ENCODE data around the gene VASN.
"Not testable (repeated sequence)": the region's sequence is repeated elsewhere in the genome, so short reads cannot be mapped to it uniquely, and the experiment has no call there.

VASN gene

DNA sequence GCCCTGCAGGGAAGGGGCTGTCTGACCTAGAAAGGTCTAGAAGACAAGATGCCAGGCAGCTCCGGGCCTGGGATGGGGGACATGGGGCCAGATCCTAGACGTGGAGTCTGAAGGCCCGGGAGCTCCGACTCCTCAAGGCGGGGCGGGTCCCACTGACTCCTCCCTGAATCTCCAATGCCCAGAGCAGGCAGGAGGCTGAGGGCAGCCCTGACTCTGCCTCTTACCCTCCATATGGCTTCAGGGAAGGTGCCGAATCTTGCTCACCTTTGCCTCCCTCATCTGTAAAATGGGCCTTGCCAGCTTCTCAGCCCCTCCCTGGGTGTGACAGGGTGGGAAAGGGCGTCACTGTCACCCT lies 14.8 kb downstream of the VASN start:
- no peak for DNase-seq

DNA sequence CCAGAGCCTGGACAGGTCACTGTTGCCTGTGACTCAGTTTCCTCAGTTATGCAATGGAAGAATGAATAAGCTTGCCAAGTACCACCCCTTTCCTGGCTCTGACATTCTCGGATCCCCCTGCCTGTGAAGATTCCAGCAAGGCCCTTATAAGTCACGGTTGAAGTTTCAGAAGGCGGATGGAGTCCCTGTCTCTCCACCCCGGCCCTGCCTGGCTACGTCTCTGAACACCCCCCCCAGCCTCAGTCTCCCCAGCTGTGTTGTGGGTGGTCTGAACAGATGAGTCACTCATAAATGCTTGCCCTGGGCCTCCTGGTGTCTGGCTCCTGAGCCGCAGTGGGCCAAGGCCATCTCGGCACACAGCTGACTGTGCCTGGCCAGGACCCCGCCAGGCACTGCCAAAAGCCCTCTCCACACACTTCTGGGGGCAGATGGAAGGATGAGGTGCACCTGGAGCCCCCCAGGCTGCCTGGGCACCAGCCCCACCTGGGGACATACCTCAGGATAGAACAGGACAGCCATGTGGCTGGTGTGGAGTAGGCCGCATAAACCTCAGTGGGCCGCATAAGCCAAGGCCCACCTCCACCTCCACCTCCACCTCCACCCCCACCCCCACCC lies 15.4 kb downstream of the VASN start:
- DNase-seq: no peak

DNA sequence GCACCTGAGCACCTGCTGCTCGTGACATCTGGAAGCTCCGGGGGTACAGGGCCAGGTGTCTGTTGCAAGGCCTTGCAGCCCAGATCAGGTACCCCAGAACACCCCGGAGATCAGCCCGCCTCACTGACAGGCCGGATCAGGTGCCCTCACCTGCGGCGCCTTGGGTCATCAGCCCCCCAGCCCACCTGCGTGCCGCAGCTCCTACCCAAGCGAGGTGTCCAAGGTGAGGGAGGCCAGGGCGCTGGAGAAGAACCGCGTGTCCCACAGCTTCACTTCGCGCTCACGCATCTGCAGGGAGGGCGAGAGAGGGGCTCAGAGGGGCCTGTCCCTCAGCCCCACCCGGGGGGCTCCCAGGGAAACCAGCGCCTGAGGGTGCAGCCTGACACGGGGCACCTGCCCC lies 16.1 kb downstream of the VASN start:
- DNase-seq: no peak

DNA sequence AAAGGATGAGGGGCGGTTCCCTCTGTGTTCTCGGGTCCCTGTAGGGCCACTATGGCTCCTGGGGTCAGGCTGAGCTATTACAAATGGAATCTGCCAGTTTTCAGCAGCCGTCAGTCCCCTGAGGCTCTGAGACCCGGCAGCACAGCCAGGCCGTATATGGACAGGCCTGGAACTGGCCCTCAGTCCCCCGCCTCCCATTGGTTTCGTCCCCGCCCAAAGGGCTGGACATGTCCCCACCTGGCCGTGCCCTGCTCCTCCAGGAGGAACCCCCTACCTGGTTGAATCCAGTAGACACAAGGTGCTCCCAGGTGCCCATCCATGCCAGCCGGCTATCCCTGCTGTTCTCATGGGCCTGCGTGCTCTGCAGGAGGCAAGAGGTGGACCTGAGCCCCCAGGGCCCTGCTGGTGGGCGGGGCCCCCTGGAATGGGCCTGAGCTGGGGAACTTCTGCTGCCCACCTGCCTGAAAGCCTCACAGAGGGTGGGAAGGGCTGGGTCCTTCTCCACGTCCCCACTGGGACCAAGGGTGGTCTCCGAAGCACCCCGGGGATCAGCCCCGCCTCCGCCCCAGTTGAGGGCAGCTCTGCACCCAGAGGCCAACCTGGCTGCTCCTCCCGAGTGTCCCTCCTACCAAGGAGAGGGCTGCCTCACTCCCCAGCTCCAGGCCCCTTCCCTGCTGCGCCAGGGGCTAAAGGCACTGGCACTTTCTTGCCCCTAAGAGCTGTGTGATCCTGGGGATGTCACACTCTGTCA lies 16.8 kb downstream of the VASN start:
- no peak for DNase-seq

DNA sequence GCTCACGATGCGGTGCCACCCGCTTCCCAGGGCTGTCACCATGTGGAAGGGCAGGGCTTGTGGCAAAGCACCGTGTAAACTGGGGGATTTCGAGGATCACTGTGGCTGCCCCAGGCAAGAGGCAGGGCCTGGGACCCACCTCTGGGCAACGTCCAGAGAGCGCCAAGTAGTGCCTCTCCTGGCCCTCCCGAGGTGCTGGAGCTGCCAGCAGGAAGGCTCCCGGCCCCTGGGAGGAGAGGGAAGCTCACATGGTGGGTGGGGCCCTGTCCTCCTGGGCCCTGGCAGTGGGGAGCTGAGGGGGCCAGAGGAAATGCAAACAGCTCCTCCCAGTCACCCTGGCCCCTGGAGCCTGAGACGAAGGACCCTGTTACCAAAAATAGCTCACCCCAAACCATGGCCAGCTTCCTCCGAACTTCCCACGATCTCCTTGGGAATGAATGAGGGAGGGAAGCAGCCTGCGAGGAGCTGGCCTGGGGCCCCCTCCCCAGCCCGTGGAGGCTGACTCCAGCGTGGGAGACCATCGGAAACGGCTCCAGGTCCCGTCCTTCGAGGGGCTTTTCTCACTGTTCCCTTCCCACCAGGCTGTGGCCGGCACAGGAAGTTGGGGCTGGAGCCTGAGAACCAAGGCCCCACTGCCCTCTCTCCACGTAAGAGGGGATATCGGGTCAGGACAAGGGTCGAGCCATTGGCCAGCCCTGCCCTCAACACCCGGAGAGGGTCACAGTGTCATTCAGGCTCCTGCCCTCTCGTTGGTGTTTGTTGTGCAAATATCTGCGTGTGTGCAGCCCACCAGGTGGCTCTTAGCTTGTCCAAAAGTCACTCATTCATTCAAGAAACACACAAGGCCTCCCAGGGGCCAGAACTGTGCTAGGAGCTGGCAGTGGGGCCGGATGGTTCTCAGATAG lies 17.7 kb downstream of the VASN start:
- DNase-seq: no peak

DNA sequence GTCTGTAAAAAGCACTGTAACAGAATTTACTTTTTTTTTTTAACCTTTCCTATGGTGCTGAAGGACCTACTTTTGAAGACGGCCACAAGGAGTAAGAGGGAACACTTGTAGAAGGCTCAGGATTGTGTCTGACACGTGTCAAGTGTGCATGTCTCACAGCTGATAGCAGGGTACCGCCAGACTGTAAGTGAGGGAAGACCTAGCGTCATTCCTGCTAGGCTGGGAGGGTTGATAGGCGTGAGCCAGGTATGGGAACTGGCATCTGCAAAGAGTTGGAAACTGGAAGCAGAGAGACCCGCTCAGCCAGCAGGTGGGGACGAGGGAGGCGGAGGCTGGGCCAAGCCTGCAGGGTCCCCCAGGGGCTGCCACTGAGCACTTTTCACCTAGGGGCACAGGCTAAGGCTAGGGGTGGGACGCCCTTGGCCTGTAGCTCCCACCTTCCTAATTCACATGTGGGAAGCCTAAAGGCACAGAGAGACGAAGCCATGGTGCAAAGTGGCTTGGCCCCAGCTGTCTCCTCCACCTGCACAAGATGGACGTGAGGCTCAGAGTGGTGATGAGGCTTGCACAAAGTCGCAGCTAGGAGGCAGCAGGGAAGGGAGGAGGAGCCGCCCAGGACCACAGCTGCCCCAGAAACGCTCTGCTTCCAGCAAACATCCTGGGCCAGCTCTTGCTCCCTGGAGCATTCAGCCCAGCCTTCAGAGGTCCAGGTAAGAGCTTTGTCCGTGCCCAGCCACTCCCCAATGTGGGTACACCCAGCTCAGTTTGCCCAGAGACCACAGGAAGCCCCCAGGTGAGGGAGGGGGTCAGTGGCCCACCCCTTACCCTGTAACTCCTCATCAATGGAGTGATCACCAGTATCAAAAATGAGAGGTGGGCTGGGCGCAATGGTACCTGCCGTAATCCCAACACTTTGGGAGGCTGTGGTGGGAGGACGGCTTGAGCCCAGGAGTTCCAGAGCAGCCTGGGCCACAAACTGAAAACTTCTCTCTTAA lies 18.9 kb downstream of the VASN start:
- DNase-seq: no peak

DNA sequence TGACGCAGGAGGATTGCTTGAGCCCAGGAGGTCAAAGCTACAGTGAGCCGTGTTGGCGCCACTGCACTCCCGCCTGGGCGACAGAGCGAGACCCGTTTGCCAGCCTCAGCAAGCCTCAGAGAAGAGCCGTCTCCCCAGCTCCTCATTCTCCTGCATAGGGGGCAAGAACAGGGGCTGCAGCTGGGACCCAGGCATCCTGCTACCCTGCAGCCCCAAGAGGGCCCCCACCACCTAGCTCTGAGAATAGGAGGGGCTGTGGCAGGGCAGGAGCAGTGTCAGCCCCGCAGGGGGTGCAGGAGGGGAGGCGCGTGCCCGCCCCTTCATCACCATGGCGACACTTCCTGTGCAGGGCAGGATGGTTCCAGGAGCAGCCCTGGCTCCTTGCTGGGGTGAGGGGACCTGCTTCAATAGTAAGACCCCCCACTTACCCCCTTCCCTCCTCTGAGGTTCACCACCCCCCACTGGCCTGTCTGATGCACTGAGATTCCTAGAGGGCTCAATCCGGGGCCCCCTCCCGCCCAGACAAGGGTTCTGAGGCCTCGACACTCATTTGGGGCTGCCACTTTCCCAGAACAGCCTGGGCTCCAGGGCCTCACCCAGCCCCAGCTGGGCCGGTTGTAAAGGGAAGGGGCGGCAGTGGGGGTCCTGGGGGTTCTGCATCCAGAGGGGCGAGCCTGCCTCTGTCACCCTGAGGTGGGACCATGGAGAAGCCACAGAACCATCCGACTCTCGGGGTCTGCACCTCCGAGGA lies 20.2 kb downstream of the VASN start:
- DNase-seq: no peak

DNA sequence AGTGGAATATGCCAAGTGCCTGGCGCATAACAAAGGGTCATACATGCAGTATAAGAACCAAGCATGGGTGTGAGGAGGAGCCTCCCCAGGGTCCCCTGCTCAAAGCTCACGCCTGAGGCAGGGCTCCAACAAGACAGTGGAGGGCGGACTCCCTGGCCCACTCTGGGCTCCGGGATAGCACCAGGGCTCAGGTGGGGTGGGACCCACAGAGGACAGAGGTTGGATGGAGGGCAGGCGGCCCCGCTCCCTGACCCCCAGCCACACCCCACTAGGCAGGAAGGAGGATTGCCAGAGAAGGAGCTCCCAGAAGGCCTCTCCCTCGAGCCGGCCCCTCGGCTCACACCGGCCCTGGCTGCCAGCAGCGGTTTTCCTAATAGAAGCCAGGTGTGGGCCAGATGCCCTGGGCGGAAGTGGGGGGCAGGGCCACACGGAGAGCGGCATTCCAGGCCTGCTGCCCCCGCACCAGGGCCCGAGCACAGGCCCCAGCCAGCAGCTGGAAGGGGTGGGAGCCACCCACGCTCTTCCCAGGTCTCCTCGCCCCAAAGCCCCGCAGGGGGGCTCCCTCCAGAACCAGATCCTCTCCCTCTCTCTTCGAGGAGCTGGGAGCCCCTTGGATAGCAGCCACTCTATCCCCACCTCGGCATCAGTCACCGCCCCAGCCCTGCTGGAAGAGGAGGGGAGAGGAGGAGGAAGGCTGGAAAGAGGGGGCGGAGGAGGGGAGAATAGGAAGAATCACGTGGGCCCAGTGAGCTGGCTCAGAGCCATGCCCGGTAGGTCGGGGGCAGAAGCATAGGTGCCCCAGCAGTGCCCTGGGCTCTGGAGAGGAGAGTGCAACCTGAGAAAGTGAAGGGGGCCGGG lies 21.0 kb downstream of the VASN start:
- DNase-seq: no peak

DNA sequence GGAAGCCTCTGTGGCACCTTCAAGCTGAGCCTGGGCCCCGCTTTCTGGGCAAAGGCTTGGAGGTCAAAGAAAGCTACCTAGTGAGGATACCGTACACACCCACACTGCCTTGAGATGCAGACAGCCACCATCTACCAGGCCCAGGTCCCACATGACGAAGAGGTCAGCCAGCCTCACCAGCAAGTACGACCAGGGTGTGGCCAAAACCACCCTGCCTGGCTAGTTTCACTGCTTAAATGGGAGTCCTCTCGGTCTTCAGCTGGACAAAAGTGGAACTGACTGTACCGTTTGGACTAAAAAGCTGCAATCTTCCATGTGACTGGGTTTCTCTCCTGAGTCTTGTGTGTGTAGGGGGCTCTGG lies 21.6 kb downstream of the VASN start:
- DNase-seq: no peak

DNA sequence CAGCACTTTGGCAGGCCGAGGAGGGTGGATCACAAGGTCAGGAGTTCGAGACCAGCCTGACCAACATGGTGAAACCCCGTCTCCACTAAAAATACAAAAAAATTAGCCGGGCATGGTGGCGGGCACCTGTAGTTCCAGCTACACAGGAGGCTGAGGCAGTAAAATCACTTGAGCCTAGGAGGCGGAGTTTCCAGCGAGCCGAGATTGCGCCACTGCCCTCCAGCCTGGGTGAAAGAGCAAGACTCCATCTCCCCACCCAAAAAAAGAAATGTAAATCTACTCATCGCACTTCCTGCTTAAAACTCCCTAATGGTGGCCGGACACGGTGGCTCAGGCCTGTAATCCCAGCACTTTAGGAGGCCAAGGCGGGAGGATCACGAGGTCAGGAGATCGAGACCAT lies 22.2 kb downstream of the VASN start:
- DNase-seq: not testable (repeated sequence)

DNA sequence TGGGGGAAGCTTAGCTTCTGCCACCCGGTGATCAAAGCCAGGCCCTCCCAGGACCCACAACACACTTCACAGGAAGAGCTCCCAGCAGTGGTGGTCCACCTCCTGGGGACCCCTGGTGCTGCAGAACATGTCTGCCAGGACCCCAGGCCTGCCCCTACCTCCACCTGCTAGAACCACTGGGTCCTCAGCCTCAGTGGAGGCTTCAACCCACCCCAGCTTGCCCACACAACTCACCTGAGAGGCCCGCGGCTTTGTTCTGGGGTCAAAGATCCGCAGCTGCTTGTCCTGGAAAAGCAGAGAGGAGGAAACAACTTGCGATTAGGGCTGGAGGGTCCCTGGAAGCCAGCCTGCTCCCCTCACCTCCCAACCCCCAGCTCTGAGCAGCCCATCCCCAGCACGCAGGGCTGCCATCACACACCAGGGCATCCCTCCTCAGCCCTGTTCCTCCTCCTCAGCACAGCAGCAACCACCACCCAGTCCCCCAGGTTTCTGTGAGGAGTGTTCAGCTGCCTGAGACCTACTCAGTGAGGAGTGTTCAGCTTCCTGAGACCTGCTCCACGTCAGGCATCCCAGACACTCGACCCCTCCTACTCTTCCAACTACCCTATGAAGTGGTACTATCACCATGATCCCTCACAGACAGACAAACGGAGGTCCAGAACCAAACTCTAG lies 23.5 kb downstream of the VASN start:
- no peak for DNase-seq

DNA sequence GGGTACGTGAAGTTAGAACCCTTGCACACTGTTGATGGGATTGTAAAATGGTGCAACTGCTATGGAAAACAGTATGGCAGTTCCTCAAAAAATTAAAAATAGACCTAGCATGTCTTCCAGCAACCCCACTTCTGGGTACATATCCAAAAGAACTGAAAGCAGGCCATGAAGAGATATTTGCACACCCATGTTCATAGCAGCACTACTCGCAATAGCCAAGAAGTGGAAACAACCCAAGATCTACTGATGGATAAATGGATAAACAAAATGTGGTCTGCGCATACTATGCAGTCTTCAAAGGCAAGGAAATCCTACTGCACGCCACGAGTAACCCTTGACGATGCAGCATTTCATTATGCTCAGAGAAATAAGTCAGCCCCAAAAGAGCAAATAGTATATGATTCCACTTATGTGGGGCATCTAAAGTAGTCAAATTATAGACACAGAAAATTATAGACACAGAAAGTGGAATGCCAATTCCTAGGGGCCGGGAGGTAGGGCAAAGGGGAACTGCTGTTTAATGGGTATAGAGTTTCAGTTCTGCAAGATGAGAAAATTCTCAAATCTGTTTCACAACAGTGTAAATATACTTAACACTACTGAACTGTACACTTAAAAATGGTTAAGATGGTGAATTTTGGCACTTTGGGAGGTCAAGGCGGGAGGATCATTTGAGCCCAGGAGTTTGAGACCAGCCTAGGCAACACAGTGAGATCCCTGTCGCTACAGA lies 27.5 kb downstream of the VASN start:
- DNase-seq: no peak

DNA sequence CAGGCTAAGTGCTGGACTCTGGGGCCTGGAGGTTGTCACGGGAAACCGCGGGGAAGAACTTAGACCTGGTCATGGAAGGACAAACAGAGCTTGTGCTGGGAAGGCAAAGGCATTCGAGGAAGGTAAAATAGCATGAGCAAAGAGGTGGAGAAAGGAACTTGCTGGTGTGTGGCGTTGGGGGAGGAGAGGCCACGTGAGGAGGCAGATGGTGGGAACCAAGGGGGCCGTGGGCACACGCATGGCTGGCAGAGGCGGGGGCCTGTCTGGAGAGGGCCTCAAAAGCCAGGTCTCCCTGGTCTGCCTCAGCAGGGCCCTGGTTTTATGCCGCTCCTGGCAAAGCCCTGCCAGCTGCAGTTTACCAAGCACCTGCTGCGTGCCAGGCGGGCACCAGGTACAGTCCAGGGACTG lies 29.4 kb downstream of the VASN start:
- no peak for DNase-seq

DNA sequence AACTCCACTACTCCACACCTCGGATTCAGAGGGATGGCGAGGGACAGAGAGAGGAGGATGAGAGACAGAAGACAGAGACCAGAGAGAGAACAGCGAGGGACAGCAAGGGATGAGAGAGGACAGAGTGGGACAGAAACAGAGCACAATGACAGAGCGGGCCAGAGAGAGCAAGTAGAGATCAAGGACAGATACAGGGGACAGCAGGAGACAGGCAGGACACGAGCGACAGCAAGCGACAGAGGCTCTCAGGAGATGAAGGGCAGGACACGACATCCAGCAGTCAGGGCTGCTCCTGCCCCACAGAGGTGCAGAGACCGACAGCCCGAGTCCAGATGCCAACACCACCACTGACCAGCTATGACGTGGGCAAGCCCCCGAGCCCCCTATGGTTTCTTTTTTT lies 29.9 kb downstream of the VASN start:
- DNase-seq: no peak

DNA sequence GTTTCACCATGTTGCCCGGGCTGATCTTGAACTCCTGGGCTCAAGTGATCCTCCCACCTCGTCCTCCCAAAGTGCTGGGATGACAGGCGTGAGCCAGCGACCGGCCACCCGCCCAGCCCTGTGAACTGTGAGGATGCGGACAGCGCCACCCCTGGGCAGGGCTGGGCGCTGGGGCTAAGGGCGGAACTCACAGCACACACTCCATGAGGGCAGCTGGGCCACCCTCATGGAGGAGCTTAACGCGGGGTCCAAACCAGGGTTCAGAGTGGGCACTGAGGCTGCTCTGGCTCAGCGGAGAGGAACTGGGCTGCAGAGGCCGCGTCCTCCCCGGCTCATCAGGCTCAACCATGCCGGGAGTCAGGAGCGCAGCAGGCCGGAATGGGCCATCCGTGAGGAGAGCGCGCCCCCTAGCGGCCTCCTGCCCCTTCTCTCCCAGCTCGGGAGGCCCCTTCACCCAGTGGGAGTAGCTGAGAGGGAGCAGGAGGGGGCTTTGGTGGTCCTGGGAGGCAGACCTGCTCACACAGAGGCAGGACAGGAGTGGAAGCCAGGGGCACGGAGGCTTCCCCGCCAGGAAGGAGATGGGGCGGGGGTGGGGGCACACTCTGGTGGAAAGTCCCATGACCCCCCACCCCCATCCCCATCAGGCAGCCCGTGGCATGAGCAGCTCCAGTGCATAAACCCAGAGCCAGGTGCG lies 30.9 kb downstream of the VASN start:
- no peak for DNase-seq

DNA sequence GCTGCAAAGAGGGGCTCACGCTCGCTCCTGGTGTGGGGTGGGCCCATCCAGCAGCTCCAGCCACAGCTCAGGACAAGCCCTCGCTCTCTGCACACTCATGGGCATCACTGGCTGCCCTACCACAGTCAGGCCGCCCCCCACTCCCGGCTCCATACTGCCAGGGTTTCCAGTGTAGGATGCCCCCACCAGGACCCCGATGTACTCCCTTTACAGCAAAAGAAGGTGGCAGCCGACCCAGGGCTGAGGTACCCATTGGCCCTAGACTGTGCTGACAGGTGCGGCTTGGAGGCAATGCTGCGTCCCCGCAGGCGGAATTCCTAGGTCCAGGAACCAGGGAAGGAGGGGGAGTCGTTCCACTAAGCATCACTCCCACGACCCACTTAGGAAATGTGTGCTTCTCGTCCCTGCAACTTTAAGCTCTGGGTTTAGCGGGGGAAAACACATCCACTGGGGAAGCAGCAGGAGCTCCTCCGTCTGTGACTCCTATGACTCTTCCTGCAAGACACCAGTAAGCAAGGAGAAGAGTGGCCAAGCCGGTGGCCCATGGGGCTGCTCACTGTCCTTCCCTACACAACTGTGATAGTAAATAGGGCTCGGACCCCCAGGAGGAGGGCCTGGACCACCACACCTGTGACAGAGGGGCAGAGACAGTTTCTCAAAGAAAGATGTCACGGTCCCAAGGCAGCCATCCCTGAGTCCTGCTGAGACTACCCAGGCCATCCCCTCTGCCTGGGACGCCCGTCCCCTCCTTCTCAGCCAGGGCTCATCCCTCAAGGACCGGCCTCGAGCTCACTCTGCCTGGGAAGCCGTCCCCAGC lies 31.7 kb downstream of the VASN start:
- no peak for DNase-seq

DNA sequence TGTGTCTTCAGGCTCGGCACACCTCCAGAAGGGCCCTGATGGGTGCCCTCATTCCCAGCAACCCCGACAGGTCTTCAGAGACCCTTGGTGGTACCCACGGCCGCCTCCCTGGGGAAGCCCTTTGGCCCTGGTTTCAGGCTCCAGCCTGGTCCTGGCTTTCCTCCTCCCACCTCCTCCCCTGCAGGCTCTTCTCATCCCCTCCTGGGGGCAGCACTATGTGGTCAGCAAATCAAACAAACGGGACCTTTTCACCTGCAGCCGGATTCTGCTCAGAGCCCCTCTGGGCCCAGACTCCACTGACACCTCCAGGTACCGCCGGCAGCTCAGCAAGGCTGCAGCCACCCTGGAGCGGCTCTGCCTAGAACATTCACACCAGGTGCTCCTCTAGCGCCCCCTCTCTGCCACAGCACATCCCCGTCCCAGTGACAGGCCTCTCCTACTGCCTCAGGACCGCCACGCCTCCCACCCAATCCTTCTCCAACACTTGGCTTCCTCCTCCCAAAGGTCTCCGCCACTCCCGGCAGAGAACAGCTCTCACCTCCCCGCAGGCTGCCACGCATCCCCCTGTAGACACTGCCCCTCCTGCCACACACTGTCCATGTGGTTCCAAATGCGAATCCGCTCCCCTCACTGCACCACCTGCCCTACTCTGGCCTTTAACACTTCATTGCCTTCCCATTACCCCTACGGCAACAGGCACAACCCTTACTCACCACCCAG lies 32.8 kb downstream of the VASN start:
- DNase-seq: no peak

Data from NCI-H2081 treated with DMSO at 0.1 percent for 48 hours (cell line).